Endothelial cell (in vitro differentiated cells): ENCODE data around the gene FBXL5. TPM values are rescaled to one million over a fixed set of nuclear protein-coding genes. Genes with fewer than 3 reads are reported as not detected.
A peak's percentile ranks its signal among the peaks of the same experiment; 100 is the strongest.

ENCODE experiments used
- DNase-seq: peaks from one replicate; pipeline ENCODE4 v3.0.0; 2021; ENCODE audit warnings: low spot score
- H3K27ac Mint-ChIP-seq: one replicate; pipeline ENCODE4 v1.8.0; 2021; ENCODE audit warnings: mixed read lengths, inconsistent platforms; ENCODE audit not compliant: unreplicated experiment
- H3K27me3 Mint-ChIP-seq: one replicate; pipeline ENCODE4 v1.8.0; 2021; ENCODE audit warnings: mild to moderate bottlenecking, moderate library complexity, mixed read lengths, inconsistent platforms; ENCODE audit not compliant: unreplicated experiment
- H3K36me3 Mint-ChIP-seq: one replicate; pipeline ENCODE4 v1.8.0; 2021; ENCODE audit warnings: mild to moderate bottlenecking, low read depth, mixed read lengths, inconsistent platforms; ENCODE audit not compliant: unreplicated experiment
- H3K4me1 Mint-ChIP-seq: one replicate; pipeline ENCODE4 v1.8.0; 2021; ENCODE audit warnings: mild to moderate bottlenecking, mixed read lengths, inconsistent platforms; ENCODE audit not compliant: unreplicated experiment
- H3K4me3 Mint-ChIP-seq: one replicate; pipeline ENCODE4 v1.8.0; 2021; ENCODE audit warnings: mild to moderate bottlenecking, mixed read lengths, inconsistent platforms; ENCODE audit not compliant: unreplicated experiment
- H3K9me3 Mint-ChIP-seq: one replicate; pipeline ENCODE4 v1.8.0; 2021; ENCODE audit warnings: mixed read lengths, inconsistent platforms; ENCODE audit not compliant: unreplicated experiment
- CTCF ChIP-seq: fragments of 200-600 bp; sonication (generic); IDR thresholded peaks from one replicate; pipeline ENCODE4 v1.5.0; 2021; ENCODE audit warnings: antibody characterized with exemption; ENCODE audit not compliant: unreplicated experiment
- total RNA-seq: library from RNA; stranded (reverse); fragmentation: NEBNext Ultra II Directional; extraction: Animal tissue kit (Norgen Biotek cat#: 25700); gene quantifications from one replicate; pipeline ENCODE4 v1.2.1, GENCODE V29; 2021; ENCODE audit not compliant: unreplicated experiment

The FBXL5 gene
- total RNA-seq, 1 donor from 2014 or later: 60.6 TPM

GRCh38 chr4:15690020-15690809, 35.1 kb upstream of the FBXL5 start:
- DNase-seq: no peak
- Mint-ChIP-seq H3K9me3 (no peaks in the 10 kb centered on the region), H3K27me3 (no peaks in the 10 kb centered on the region), H3K36me3 (peaks cover 8% of the 10 kb centered on the region), H3K4me1 (peaks cover 19% of the 10 kb centered on the region), H3K27ac (peak overlapping the region; percentile 92), H3K4me3 (no peak overlapping the region)
- no peak for TF ChIP-seq CTCF

- no peak for DNase-seq
- H3K4me3 Mint-ChIP-seq: no peak overlapping the region
- H3K9me3 Mint-ChIP-seq: no peaks in the 10 kb centered on the region
- H3K27ac Mint-ChIP-seq: peak overlapping the region; percentile 92
- H3K36me3 Mint-ChIP-seq: peaks cover 12% of the 10 kb centered on the region
- no peak for TF ChIP-seq CTCF
- H3K27me3 Mint-ChIP-seq: no peaks in the 10 kb centered on the region
- peaks cover 24% of the 10 kb centered on the region for H3K4me1 Mint-ChIP-seq
These were observed 34.4 kb upstream of the FBXL5 start for GRCh38 chr4:15689540-15689939.

- Mint-ChIP-seq H3K4me1 (peaks cover 30% of the 10 kb centered on the region), H3K27ac (no peak overlapping the region), H3K27me3 (no peaks in the 10 kb centered on the region), H3K4me3 (no peak overlapping the region), H3K9me3 (no peaks in the 10 kb centered on the region), H3K36me3 (peaks cover 12% of the 10 kb centered on the region)
- DNase-seq: no peak
- no peak for TF ChIP-seq CTCF
These were observed 32.9 kb upstream of the FBXL5 start for GRCh38 chr4:15688051-15688450.

- TF ChIP-seq CTCF: no peak
- H3K9me3 Mint-ChIP-seq: no peaks in the 10 kb centered on the region
- H3K27me3 Mint-ChIP-seq: peaks cover 8% of the 10 kb centered on the region
- no peak for DNase-seq
- H3K36me3 Mint-ChIP-seq: peaks cover 12% of the 10 kb centered on the region
- no peak overlapping the region for H3K27ac Mint-ChIP-seq
- H3K4me1 Mint-ChIP-seq: peaks cover 30% of the 10 kb centered on the region
- no peak overlapping the region for H3K4me3 Mint-ChIP-seq
These were observed 29.3 kb upstream of the FBXL5 start for GRCh38 chr4:15684498-15684897.

GRCh38 chr4:15683143-15683495, 28.0 kb upstream of the FBXL5 start:
- Mint-ChIP-seq H3K4me3 (peak overlapping the region; percentile 99), H3K27ac (peak overlapping the region; percentile 100), H3K9me3 (no peaks in the 10 kb centered on the region), H3K4me1 (peaks cover 30% of the 10 kb centered on the region), H3K27me3 (peaks cover 8% of the 10 kb centered on the region), H3K36me3 (peaks cover 12% of the 10 kb centered on the region)
- TF ChIP-seq CTCF: no peak
- DNase-seq: no peak
